ENCODE data around the gene ASCL5.

ASCL5 gene

GRCh38 chr1:201096977-201097856, 29.8 kb downstream of the ASCL5 start:
- H3K9me2 ChIP-seq (replicated peaks; ENCODE audit: insufficient read depth, low read length), result no peaks in the 10 kb centered on the region
- H3K36me3 ChIP-seq (ENCODE audit: low read length), result no peaks in the 10 kb centered on the region
- TF ChIP-seq CTCF (IDR thresholded peaks at IDR 0.05; ENCODE audit: insufficient read depth, low read length, poor library complexity, severe bottlenecking) (no peak), EZH2phosphoT487 (conservative IDR thresholded peaks at IDR 0.05; ENCODE audit: low read length) (no peak)
- H3K27me3 ChIP-seq (ENCODE audit: low read length), result no peaks in the 10 kb centered on the region
- no peak overlapping the region for H2AFZ ChIP-seq (ENCODE audit: low read depth, low read length, severe bottlenecking)
- no peak overlapping the region for H3K4me2 ChIP-seq (ENCODE audit: low read depth, low read length, poor library complexity, severe bottlenecking)
- H3K9ac ChIP-seq (ENCODE audit: low read length), result no peak overlapping the region
- H4K20me1 ChIP-seq (ENCODE audit: low read depth, low read length), result no peaks in the 10 kb centered on the region
- no peaks in the 10 kb centered on the region for H3K9me3 ChIP-seq (ENCODE audit: insufficient read depth, low read length)
- no peak overlapping the region for H3K4me3 ChIP-seq (ENCODE audit: insufficient read depth, low read length, poor library complexity, severe bottlenecking)
- H3K27ac ChIP-seq (ENCODE audit: low read depth, low read length), result no peak overlapping the region
- no peaks in the 10 kb centered on the region for H3F3A ChIP-seq (ENCODE audit: insufficient read depth)
- no peaks in the 10 kb centered on the region for H3K79me2 ChIP-seq (ENCODE audit: insufficient read depth, low read length)

GRCh38 chr1:201096041-201096461, 30.9 kb downstream of the ASCL5 start:
- Histone ChIP-seq H3K9me2 (replicated peaks; ENCODE audit: insufficient read depth, low read length) (no peaks in the 10 kb centered on the region), H3K9me3 (ENCODE audit: insufficient read depth, low read length) (no peaks in the 10 kb centered on the region), H3K27me3 (ENCODE audit: low read length) (no peaks in the 10 kb centered on the region), H3K9ac (ENCODE audit: low read length) (no peak overlapping the region), H3F3A (ENCODE audit: insufficient read depth) (no peaks in the 10 kb centered on the region), H3K4me2 (ENCODE audit: low read depth, low read length, poor library complexity, severe bottlenecking) (no peak overlapping the region), H4K20me1 (ENCODE audit: low read depth, low read length) (no peaks in the 10 kb centered on the region), H3K27ac (ENCODE audit: low read depth, low read length) (no peak overlapping the region), H3K79me2 (ENCODE audit: insufficient read depth, low read length) (no peaks in the 10 kb centered on the region), H3K36me3 (ENCODE audit: low read length) (no peaks in the 10 kb centered on the region), H2AFZ (ENCODE audit: low read depth, low read length, severe bottlenecking) (no peak overlapping the region), H3K4me3 (ENCODE audit: insufficient read depth, low read length, poor library complexity, severe bottlenecking) (no peak overlapping the region)
- TF ChIP-seq CTCF (IDR thresholded peaks at IDR 0.05; ENCODE audit: insufficient read depth, low read length, poor library complexity, severe bottlenecking) (no peak), EZH2phosphoT487 (conservative IDR thresholded peaks at IDR 0.05; ENCODE audit: low read length) (no peak)

- H3K27ac ChIP-seq (ENCODE audit: low read depth, low read length), result no peak overlapping the region
- no peaks in the 10 kb centered on the region for H3K9me2 ChIP-seq (replicated peaks; ENCODE audit: insufficient read depth, low read length)
- no peak overlapping the region for H3K4me2 ChIP-seq (ENCODE audit: low read depth, low read length, poor library complexity, severe bottlenecking)
- H4K20me1 ChIP-seq (ENCODE audit: low read depth, low read length), result no peaks in the 10 kb centered on the region
- no peaks in the 10 kb centered on the region for H3K36me3 ChIP-seq (ENCODE audit: low read length)
- no peak overlapping the region for H2AFZ ChIP-seq (ENCODE audit: low read depth, low read length, severe bottlenecking)
- H3K9ac ChIP-seq (ENCODE audit: low read length), result no peak overlapping the region
- TF ChIP-seq EZH2phosphoT487 (conservative IDR thresholded peaks at IDR 0.05; ENCODE audit: low read length), result no peak
- no peak for TF ChIP-seq CTCF (IDR thresholded peaks at IDR 0.05; ENCODE audit: insufficient read depth, low read length, poor library complexity, severe bottlenecking)
- H3K4me3 ChIP-seq (ENCODE audit: insufficient read depth, low read length, poor library complexity, severe bottlenecking), result no peak overlapping the region
- no peaks in the 10 kb centered on the region for H3K9me3 ChIP-seq (ENCODE audit: insufficient read depth, low read length)
- no peaks in the 10 kb centered on the region for H3K27me3 ChIP-seq (ENCODE audit: low read length)
- no peaks in the 10 kb centered on the region for H3F3A ChIP-seq (ENCODE audit: insufficient read depth)
- no peaks in the 10 kb centered on the region for H3K79me2 ChIP-seq (ENCODE audit: insufficient read depth, low read length)
These were observed 31.4 kb downstream of the ASCL5 start for GRCh38 chr1:201095581-201095980.
